HUES6 (cell line): ENCODE data around the gene GFY.
A peak's percentile ranks its signal among the peaks of the same experiment; 100 is the strongest.

Source experiments
- H3K27ac ChIP-seq: 2 replicates; pipeline ENCODE4 v1.7.0; 2013; ENCODE audit warnings: low read depth, mild to moderate bottlenecking, low read length, inconsistent platforms
- H3K27me3 ChIP-seq: 2 replicates; pipeline ENCODE4 v1.6.1; 2013; ENCODE audit warnings: low read length; ENCODE audit not compliant: control insufficient read depth, insufficient read depth
- H3K36me3 ChIP-seq: 2 replicates; pipeline ENCODE4 v1.6.1; 2013; ENCODE audit warnings: low read length; ENCODE audit not compliant: control insufficient read depth, insufficient read depth
- H3K4me1 ChIP-seq: 2 replicates; pipeline ENCODE4 v1.6.1; 2013; ENCODE audit warnings: low read length; ENCODE audit not compliant: control insufficient read depth, insufficient read depth
- H3K4me3 ChIP-seq: 2 replicates; pipeline ENCODE4 v1.5.1; 2013; ENCODE audit warnings: low read depth, low read length
- H3K9ac ChIP-seq: one replicate; pipeline ENCODE4 v1.6.1; 2013; ENCODE audit warnings: mild to moderate bottlenecking, low read length
- H3K9me3 ChIP-seq: 2 replicates; pipeline ENCODE4 v1.6.1; 2013; ENCODE audit warnings: low read depth, low read length; ENCODE audit not compliant: control insufficient read depth, insufficient read depth

Gene GFY, protein sequence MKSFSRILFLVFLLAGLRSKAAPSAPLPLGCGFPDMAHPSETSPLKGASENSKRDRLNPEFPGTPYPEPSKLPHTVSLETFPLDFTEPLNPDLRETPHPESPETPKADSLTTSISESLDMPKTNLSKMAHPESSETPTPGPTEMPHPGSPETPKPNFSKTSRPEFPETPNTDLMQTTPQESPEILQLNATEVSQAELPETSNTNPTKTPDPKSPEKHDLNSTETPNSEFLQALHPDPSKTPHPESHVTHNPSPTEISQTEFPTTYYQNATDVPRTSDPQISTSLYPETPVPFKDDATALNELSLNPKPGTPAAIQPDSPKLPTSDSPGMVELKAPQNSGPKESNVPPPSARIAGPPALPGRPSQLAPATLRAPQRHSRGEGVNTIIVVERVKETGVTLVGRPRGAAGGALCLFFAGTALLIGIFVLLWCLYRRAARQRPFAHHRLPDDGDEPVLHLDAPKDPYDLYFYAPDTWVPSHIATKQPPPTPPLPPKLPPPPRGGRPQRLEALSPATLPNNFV

DNA sequence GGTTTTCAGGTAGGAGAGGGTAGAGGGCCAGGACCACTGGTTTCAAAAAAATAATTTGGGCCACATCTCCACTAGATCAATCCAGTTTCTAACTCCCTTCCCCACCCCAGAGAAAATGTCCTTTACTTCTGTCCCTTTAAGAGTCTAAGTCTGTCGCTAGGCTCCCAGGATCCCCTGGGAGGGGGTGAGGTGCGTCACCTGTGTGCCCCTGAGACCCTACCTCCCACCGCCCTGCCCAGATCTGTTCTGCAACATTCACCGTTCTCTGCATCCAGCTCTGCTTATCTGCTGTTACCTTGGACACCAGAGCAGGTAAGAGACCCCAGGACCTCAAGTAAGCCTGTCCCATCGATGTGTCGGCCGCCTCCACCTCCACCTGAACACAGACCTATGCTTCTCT, at the start of gene GFY:
GFY (plus strand) TSS at position 211 of the 400 bp plus-strand sequence. CDS start 1,043 bp downstream, outside the sequence.
- peak within 1 kb of the TSS; percentile 38 for H3K4me3 ChIP-seq

DNA sequence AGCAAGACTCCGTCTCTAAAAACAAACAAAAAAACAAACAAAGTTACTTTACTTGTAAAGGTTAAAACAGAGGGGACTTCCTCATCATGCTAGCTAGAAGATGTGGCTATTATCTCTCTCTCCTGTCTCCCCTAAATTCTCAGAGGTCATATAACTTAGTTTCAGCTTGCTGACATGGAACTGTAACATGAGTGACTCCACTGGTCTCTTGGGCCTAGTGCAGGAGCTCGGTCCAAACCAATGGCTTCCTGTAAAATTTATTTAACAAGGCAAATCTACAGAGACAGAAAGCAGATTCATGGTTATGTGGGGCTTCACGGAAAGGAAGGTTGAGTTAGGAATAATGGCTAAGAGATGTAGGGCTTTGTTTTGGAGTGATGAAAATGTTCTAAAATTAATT, 46.7 kb upstream of the GFY start:
- no peaks in the 10 kb centered on the region for H3K27me3 ChIP-seq
- no peak overlapping the region for H3K9ac ChIP-seq
- no peak overlapping the region for H3K27ac ChIP-seq
- no peak overlapping the region for H3K4me3 ChIP-seq
- H3K4me1 ChIP-seq: 0 out of 2 replicates have a peak, but pooled peaks cover 2% of the 10 kb centered on the region
- H3K9me3 ChIP-seq: peaks cover 9% of the 10 kb centered on the region
- no peaks in the 10 kb centered on the region for H3K36me3 ChIP-seq

More for the DNA sequence above, at the start of gene GFY:
- Histone ChIP-seq H3K9ac (no peak within 1 kb of the TSS), H3K36me3 (no peaks in the 10 kb centered on the region), H3K9me3 (no peaks in the 10 kb centered on the region), H3K27me3 (peaks cover 98% of the 10 kb centered on the region), H3K4me1 (peaks cover 42% of the 10 kb centered on the region), H3K27ac (no peak within 1 kb of the TSS)

DNA sequence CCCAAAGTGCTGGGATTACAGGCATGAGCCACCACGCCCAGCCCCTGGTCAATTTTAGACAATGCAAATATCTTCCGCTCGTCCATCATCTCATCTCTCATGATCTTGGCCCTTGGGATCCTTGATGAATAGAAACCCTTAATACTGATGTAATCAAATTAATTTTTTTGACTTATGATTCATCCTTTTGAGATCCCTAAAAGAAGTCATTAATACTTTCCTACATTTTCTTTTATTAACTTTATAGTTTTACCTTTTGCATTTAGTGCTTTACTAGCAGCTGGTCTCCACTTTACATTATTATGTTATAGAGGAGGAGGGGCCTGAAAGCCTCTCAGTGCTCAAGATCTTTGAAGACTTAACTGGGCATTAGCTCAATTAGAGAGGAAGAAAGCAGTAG, 44.8 kb upstream of the GFY start:
- Histone ChIP-seq H3K4me3 (no peak overlapping the region), H3K4me1 (no peaks in the 10 kb centered on the region), H3K27me3 (no peaks in the 10 kb centered on the region), H3K9ac (no peak overlapping the region), H3K27ac (no peak overlapping the region), H3K36me3 (no peaks in the 10 kb centered on the region), H3K9me3 (peaks cover 9% of the 10 kb centered on the region)

DNA sequence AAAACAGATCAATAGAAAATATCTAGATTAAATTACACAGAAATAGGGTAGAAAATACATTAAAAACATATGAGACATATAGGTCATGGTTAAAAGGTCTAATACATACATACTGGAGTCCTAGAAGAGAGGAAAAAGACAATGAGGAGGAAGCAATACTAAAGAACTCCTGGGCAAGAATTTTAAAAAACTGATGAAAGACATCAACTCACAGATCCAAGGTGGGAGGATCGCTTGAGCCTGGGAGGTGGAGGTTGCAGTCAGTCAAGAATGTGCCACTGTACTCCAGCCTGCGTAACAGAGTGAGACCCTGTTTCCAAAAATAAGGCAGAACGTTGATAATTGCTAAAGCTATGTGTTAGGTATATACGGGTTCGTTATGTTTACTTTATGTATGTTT, 42.5 kb upstream of the GFY start:
- no peak overlapping the region for H3K9ac ChIP-seq
- H3K4me3 ChIP-seq: no peak overlapping the region
- peaks cover 9% of the 10 kb centered on the region for H3K9me3 ChIP-seq
- H3K27ac ChIP-seq: no peak overlapping the region
- H3K4me1 ChIP-seq: no peaks in the 10 kb centered on the region
- H3K36me3 ChIP-seq: no peaks in the 10 kb centered on the region
- H3K27me3 ChIP-seq: no peaks in the 10 kb centered on the region

DNA sequence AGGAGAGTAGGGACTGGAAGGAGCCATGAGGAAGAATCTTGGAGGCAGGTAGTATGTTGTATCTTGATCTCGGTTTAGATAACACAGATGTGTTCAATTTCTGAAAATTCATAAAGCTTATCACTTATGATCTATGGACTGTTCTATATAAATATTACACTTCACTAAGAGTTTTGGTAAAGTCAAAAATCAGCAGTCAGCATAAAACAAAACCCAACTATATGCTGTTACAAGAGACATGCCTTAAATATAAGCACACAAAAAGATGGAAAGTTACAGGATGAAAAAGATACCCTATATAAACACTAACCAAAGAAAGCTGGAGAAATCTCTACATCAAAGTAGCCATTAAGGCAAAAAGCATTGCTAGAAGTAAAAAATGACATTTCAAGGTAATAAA, 41.6 kb upstream of the GFY start:
- H3K4me3 ChIP-seq: no peak overlapping the region
- H3K9me3 ChIP-seq: peaks cover 9% of the 10 kb centered on the region
- no peaks in the 10 kb centered on the region for H3K4me1 ChIP-seq
- no peaks in the 10 kb centered on the region for H3K27me3 ChIP-seq
- H3K27ac ChIP-seq: no peak overlapping the region
- no peaks in the 10 kb centered on the region for H3K36me3 ChIP-seq
- no peak overlapping the region for H3K9ac ChIP-seq

DNA sequence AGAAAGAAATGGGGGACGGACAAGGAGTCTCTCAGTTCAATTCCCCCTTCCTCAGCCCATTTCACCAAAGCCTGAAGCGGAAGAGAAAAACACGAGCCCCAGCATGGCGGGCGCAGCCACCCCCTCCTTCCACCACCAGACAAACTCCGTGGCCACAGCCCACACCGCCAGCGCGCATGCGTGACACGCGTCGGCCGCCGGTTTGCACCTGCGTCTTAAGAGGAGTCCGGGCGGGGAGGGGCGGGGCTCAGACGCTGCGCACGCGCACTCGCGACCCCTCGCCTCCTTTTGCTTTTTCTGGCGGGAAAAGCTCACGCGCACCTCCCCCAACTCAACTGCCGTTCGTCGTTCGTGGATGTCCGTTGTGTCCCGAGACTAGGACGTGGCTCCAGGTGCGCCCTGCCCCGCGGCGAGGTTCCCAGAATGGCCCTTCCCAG, 37.2 kb upstream of the GFY start, which contains the start of gene KASH5:
KASH5 (plus strand) TSS at position 314 of the 437 bp plus-strand sequence. CDS start 2,635 bp downstream, outside the sequence.
- peaks cover 4% of the 10 kb centered on the region; the same call in 1 of the 2 replicates for H3K27me3 ChIP-seq
- no peak within 1 kb of the TSS for H3K9ac ChIP-seq
- H3K4me3 ChIP-seq: no peak within 1 kb of the TSS
- no peaks in the 10 kb centered on the region; the same call in 1 of the 2 replicates for H3K9me3 ChIP-seq
- H3K36me3 ChIP-seq: no peaks in the 10 kb centered on the region
- no peak within 1 kb of the TSS for H3K27ac ChIP-seq
- peaks cover 3% of the 10 kb centered on the region; the same call in 1 of the 2 replicates for H3K4me1 ChIP-seq

DNA sequence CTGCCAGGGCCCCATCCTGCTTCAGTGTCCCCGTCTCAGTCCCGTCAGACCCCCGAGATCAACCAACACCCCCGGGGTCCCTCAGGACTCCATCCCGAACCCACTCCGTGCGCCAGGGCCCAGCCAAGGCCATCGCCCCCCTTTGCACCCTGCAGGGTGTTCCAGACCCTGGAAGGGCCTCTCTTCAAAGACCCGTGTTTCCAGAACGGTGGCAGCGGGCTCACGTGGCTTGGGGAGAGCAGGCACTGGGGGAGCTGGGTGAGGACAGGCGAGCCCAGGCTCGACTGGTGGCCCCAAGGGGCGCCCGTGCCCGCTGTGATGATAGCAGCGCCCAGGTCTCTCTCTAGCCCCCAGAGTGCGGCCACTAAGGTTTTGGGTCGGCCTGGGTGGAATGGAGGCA, 35.8 kb upstream of the GFY start:
- peaks cover 4% of the 10 kb centered on the region; the same call in 1 of the 2 replicates for H3K27me3 ChIP-seq
- H3K27ac ChIP-seq: no peak overlapping the region
- no peak overlapping the region for H3K4me3 ChIP-seq
- no peaks in the 10 kb centered on the region for H3K9me3 ChIP-seq
- H3K36me3 ChIP-seq: no peaks in the 10 kb centered on the region
- peaks cover 7% of the 10 kb centered on the region; the same call in 1 of the 2 replicates for H3K4me1 ChIP-seq
- H3K9ac ChIP-seq: no peak overlapping the region

DNA sequence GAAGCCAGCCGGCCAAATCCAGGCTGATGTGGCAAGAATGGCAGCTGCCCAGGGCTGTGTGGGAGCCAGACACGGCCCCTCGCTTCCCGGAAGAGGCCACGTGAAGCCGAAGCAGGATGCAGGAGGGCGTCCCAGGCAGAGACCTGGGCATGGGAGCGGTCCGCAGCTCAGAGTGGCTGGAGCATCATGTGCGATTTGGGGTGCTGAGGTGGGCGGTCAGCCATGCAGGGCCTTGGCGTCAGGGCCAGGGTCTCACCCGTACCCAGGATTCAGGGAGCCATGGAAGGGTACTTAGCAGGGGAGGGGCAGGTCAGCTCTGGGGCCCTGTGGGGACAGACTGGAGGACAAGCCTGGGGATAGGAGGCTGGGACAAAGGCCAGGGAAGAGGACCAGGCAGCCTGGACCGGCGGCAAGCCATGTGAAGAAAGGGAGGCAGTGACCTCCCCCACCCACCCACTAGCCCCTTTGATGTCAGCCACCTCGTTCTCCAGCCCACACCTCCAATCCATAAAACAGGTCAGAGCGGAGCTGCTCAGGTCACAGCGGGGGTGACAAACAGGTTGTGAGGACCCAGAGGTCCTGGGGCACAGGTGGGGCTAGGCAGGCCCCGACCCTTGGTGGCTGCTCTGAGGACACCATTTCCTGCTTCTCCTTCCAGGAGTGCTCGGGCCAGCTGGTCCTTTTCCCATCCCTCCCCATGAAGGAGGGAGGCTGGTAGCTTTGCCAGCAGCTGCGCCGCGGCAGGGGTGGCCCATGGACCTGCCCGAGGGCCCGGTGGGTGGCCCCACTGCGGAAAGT, 34.9 kb upstream of the GFY start:
- H3K36me3 ChIP-seq: no peaks in the 10 kb centered on the region
- H3K27me3 ChIP-seq: peaks cover 4% of the 10 kb centered on the region; the same call in 1 of the 2 replicates
- peaks cover 7% of the 10 kb centered on the region; the same call in 1 of the 2 replicates for H3K4me1 ChIP-seq
- H3K9me3 ChIP-seq: no peaks in the 10 kb centered on the region
- no peak overlapping the region for H3K27ac ChIP-seq
- no peak overlapping the region for H3K4me3 ChIP-seq
- H3K9ac ChIP-seq: no peak overlapping the region

DNA sequence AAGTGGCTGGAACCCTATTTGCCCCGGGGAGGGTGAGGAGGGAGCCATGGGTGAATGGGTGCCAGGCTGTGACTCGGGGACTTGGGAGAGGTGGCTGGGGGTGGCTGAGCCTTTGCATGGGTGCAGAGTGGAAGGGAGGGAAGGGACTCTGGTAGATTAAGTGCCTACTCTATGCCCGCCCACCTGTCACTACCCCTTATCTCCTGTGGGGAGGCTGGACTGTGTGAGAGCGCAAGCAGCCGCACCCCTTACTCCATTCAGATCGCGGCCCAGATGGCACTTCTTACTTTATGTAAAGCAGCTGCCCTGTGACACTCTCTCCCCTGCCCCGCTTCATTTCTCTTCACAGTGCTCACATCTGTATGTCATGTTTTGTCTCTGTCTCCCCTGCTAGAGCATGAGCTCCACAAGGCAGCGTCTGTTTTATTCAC, 34.2 kb upstream of the GFY start:
- H3K9me3 ChIP-seq: no peaks in the 10 kb centered on the region
- H3K4me3 ChIP-seq: no peak overlapping the region
- peaks cover 4% of the 10 kb centered on the region; the same call in 1 of the 2 replicates for H3K27me3 ChIP-seq
- no peak overlapping the region for H3K9ac ChIP-seq
- no peaks in the 10 kb centered on the region for H3K36me3 ChIP-seq
- peaks cover 7% of the 10 kb centered on the region; the same call in 1 of the 2 replicates for H3K4me1 ChIP-seq
- H3K27ac ChIP-seq: no peak overlapping the region

DNA sequence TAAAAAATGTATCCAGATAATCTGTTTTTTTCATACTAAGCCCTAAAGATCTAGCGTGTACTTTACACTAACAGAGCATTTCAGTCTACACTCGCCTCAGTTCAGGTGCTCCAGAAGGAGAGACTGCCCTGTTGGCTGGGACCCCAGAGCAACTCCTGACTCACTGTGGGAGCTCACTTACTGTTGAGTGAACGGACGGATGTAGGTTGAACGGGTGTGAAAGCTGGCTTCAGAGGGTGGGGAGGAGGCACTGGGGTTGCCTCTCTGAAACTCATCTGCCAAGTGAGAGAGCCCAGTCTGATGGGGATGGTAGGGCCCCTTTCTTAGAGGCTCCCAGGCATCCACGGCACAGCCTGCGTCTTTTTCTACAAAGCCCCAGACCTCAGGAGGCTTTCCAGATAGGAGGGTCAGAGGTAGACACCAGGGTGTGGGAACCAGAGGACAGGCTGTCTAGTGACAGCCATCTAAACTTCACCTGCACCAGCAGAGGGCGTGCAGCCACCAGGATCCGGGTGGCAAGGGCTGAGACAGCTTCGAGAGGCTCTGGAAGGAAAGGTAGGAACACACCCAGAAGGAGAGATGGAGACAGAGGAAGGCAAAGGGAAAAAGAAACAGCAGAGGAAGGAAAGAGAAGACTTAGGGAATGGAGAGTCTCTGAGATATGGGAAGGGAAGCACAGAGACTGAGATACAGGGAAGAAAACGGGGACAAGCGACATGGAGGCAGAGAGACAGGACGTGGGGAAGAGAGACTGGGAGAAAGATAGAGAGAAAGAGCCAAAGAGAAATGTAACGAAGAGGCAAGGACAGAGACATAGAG, 33.4 kb upstream of the GFY start:
- Histone ChIP-seq H3K4me3 (no peak overlapping the region), H3K9ac (no peak overlapping the region), H3K36me3 (no peaks in the 10 kb centered on the region), H3K27me3 (peaks cover 4% of the 10 kb centered on the region; the same call in 1 of the 2 replicates), H3K4me1 (peaks cover 7% of the 10 kb centered on the region; the same call in 1 of the 2 replicates), H3K27ac (no peak overlapping the region), H3K9me3 (no peaks in the 10 kb centered on the region)
